Measurements from ENCODE around the gene ZCWPW2.

The ZCWPW2 gene

GRCh38 chr3:28386049-28386448 lies 37.5 kb downstream of the ZCWPW2 start:
- DNase-seq = no peak

DNA sequence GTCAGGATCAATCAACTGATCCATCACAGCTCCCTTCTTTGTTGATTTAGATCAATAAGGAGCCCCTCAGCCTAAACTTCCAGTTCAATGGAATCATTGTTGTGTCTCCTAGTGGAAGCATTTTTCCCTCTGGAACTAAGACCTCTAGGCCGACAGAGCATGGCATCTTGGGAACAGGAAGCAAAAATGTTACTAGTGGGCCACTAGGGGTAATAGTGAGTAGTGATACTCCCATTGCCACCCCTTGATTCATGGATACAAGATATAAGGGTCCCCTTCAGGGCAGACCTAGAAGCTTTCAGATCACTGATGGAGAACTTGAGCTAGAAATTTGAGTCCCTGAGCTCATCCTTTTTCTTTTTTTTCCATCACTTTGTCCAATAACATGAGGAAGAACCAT lies 40.5 kb downstream of the ZCWPW2 start:
- DNase-seq = no peak

DNA sequence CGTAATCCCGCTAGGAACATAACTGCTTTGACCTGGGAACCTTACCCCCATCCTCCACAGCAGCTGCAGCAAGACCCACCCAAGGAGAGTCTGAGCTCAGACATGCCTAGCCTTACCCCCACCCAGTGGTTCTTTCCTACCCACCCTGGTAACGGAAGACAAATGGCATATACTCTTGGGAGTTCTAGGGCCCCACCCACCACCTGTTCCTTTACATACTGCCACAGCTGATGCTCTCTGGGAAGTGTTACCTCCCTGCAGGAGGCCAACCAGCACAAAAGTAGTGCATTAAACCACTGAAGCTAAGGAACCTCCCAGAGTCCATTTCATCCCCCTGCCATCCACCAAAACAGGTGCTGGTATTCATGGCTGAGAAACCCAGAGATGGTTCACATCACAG lies 50.7 kb downstream of the ZCWPW2 start:
- DNase-seq = no peak

DNA sequence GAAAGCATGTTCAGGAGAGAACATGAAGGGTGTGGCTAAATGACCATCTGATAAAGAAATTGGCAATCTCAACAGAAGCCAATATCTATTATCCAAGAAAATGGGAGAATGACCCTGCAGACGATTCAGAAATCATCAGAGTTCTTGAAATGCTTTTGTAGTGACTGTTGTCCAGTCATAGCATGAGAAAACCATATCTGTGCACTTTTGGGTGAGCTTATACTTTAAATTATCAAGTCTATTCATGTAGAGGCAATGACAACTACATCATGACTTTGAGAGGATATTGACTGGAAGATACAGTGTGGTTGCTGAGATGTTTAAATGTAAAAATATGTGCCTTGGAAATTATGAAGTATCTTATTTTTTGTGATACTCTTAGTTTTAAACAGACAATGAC lies 57.7 kb downstream of the ZCWPW2 start:
- no peak for DNase-seq

DNA sequence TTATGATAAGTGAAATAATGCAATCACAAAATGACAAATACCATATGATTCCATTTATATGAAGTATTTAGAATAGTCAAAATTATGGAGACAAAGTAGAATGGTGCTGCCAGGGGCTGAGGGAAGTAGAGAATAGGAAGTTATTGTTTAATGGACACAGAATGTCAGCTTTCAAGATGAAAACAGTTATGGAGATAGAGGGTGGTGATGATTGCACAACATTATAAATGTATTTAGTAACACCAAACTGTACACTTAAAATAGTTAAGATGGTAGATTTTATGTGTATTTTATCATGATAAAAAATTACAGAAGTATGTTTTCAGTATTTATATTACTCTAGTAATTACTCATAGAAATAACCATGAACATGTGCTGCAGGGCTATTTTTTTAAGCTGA lies 100.9 kb downstream of the ZCWPW2 start:
- DNase-seq = no peak

DNA sequence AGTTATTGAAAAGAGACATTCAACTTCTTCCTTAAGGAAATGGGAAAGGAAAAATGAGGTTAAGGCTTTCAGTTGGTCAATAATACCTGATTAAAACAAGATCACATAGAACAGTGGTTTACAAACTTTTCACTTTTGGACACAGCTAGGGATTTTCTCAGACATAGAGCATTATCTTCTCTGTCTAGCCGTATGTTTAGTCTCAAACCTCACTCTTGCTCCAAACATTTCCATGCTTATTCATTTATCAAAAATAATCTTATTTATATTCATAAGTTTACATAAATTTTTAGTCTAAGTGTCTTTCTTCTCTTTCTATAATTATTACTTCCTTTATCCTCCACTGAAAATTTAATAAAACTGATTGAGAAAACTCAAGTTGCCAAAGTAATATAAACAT lies 114.3 kb downstream of the ZCWPW2 start:
- no peak for DNase-seq

- no peak for DNase-seq
These were observed 118.9 kb downstream of the ZCWPW2 start for GRCh38 chr3:28467414-28467813.

DNA sequence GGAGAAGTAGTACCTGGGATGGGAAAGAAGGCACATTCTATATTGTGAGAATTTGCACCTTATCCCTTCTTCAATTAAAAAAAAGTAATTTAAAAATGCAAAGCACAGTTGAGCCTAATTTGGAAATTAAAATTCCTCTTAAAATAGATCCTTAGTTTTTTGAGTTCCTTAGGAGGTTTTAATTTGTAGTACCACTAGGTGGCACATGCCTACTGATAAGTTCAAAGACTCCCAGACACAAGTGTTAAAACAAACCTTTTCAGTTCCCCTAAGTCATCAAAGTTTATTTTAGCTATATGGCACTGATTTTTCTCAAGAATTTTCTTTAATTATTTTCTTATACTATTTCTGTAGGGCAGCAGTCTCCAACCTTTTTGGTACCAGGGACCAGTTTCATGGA lies 127.7 kb downstream of the ZCWPW2 start:
- DNase-seq = peak; percentile 6

GRCh38 chr3:28476764-28477163 lies 128.2 kb downstream of the ZCWPW2 start:
- no peak for DNase-seq

GRCh38 chr3:28485164-28485563 lies 136.6 kb downstream of the ZCWPW2 start:
- DNase-seq = no peak

DNA sequence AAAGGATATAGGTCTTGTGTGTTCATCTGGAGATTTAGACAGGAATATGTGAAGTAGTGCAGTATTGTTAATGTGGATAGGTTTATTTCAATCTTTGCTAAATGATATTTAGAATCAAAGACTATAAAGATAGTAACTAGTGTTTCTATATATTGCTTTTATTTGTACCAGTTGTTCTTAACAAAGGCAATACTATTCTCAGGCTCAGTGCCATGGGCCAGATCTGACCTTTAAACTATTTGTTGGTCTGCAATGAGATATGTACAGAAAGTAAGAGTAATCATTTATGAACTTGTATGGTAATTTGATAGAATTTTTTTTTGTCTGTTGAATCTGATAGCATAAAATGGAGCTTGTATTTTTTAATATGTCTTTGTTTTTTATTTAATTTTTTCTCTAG lies 146.8 kb downstream of the ZCWPW2 start:
- no peak for DNase-seq

DNA sequence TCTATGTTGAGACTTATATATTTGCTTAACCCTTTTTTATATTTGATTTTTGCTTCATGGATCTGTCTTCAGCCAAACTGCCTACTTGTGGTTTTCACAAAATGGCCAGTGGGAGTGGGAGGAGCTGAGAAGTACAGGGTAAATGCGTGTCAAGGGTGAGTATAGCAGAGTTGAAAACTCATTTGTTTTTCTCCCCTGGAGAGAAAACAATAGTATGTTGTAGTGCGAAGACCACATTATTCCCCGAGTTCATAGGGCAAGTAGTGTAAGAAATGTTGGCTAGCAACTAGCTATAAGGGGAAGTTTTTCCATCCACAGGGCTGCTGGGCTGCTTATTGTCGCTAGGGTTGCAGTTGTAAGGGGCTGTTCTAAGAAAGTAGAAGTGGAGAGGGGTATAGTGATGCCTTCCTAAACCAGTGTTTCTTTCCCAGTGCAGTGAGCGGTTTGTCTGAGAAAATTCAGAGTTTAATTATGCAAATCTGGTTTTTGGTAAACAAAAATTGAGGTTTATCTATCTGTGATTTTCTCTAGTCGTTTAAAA lies 153.9 kb downstream of the ZCWPW2 start:
- DNase-seq = no peak

GRCh38 chr3:28504976-28505375 lies 156.5 kb downstream of the ZCWPW2 start:
- peak; percentile 67 for DNase-seq

DNA sequence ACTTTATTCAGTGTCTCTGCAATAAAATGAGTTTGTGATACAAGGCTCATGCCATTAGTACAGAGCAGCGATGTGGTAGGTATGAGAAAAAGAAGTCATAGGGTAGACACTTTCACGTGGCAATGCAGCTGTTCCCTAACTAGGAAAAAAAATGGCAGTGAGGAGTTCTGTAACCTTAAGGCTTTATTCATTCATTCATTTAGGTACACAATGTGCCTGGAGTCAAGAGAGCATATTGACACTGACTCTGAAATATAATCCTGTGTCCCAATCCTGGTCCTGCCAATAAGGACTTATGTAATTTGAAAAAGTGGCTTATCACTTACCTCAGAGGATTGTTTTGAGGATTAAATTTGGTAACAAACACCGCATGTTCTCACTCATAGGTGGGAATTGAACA lies 173.1 kb downstream of the ZCWPW2 start:
- DNase-seq = no peak

- DNase-seq = no peak
These were observed 193.8 kb downstream of the ZCWPW2 start for GRCh38 chr3:28542351-28542750.

GRCh38 chr3:28544236-28544635 lies 195.7 kb downstream of the ZCWPW2 start:
- DNase-seq = no peak

DNA sequence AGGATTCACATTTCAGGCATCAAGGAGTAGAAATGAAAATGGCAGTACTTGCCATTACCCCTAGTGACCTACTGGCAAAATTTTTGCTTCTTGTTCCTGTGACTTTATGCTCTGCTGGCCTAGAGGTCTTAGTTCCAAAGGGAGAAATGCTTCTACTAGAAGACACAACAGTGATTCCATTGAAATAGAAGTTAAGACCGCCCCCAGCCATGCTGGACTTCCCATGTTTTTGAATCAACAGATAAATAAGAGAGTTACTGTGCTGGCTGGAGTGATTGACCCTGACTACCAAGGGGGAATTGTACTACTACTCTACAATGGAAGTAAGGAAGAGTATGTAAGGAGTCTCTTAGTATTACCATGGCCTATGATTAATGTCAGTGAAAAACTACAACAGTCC lies 196.3 kb downstream of the ZCWPW2 start:
- no peak for DNase-seq

- DNase-seq = no peak
These were observed 199.2 kb downstream of the ZCWPW2 start for GRCh38 chr3:28547677-28548076.

DNA sequence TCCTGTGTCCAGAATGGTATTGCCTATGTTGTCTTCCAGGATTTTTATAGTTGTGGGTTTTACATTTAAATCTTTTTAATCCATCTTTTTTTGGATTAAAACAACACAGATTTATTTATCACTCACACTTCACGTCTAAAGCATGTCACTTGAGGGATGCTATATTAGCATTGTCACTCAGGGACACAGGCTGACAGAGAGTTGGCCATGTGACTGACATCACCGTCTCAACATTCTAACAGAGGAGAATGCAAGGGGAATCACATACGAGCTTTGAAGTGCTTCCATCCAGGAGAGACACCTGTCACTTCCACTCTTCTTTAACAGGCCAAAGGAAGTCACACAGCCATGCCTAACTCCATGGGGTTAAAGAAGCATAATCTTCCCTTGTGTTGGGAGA lies 204.7 kb downstream of the ZCWPW2 start:
- no peak for DNase-seq

GRCh38 chr3:28556195-28556594 lies 207.7 kb downstream of the ZCWPW2 start:
- DNase-seq = no peak

- no peak for DNase-seq
These were observed 215.7 kb downstream of the ZCWPW2 start for GRCh38 chr3:28564211-28564610.

DNA sequence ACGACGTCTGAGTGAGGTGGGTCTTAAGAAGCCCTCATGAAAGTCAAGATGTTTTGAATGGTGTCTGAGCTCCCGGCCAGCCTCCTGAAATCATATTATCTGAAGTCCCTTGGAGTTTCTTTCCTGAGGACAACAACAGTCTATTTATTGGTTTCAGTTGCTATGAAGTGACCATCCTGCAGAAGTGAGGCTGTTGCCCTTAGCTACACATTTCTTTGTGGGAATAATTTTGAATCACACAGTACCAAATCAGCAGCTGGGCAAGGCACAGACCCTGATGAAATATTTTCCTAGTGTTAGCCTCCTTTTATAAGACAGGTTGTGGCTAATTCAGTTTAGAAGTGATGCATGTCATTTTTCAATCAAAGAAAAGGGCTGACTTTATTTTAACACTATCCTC lies 220.8 kb downstream of the ZCWPW2 start:
- no peak for DNase-seq

- no peak for DNase-seq
These were observed 225.5 kb downstream of the ZCWPW2 start for GRCh38 chr3:28574036-28574435.

- peak; percentile 22 for DNase-seq
These were observed 226.7 kb downstream of the ZCWPW2 start for GRCh38 chr3:28575100-28575745.

Measured in DMS79 treated with DMSO at 0.1 percent for 48 hours (cell line).